HAP-1 (cell line): Measurements from ENCODE around the gene LGR6.

Experiments
- DNase-seq, 2 experiments: peaks; one replicate each; pipeline ENCODE4 v3.0.0-alpha.2; 2016 to 2020; ENCODE audit warnings: low spot score in 2 of 2
- H3K27me3 ChIP-seq: fragments of 250-450 bp; sonication (Bioruptor Pico); 2 replicates; pipeline ENCODE4 v1.5.1; 2020; ENCODE audit warnings: low read depth, mild to moderate bottlenecking, moderate library complexity
- H3K36me3 ChIP-seq: fragments of 250-450 bp; sonication (Bioruptor Pico); replicated peaks from 2 replicates; pipeline ENCODE4 v1.5.1; 2020; ENCODE audit warnings: mild to moderate bottlenecking
- H3K4me1 ChIP-seq: fragments of 250-450 bp; sonication (Bioruptor Pico); 2 replicates; pipeline ENCODE4 v1.5.1; 2020; ENCODE audit warnings: mild to moderate bottlenecking
- H3K4me3 ChIP-seq: fragments of 250-450 bp; sonication (Bioruptor Pico); 2 replicates; pipeline ENCODE4 v1.5.1; 2020; ENCODE audit warnings: mild to moderate bottlenecking, moderate library complexity
- H3K9me3 ChIP-seq: fragments of 250-450 bp; sonication (Bioruptor Pico); 2 replicates; pipeline ENCODE4 v1.5.1; 2020; ENCODE audit warnings: mild to moderate bottlenecking, moderate library complexity
- in situ Hi-C: fragments of 300-500 bp; cut with MboI; formaldehyde crosslinking; loops from 3 replicates; pipeline ENCODE4 v1.14.3; 2020; ENCODE audit warnings: low sequenced_read_pairs, inconsistent platforms, mixed read lengths

LGR6 gene

GRCh38 chr1:202154148-202154765 lies 39.3 kb upstream of the LGR6 start:
- Histone ChIP-seq H3K27me3 (no peaks in the 10 kb centered on the region), H3K4me1 (no peaks in the 10 kb centered on the region; the same call in 1 of the 2 replicates), H3K4me3 (no peak overlapping the region), H3K36me3 (no peaks in the 10 kb centered on the region), H3K9me3 (no peaks in the 10 kb centered on the region)
- in situ Hi-C loops = no loop called here
- DNase-seq = no peak

GRCh38 chr1:202154766-202155477 lies 38.7 kb upstream of the LGR6 start:
- Histone ChIP-seq H3K36me3 (no peaks in the 10 kb centered on the region), H3K4me1 (no peaks in the 10 kb centered on the region; the same call in 1 of the 2 replicates), H3K27me3 (no peaks in the 10 kb centered on the region), H3K4me3 (no peak overlapping the region), H3K9me3 (no peaks in the 10 kb centered on the region)
- peak; percentile 44 to 75 for DNase-seq
- in situ Hi-C loops = no loop called here

GRCh38 chr1:202155478-202156021 lies 38.0 kb upstream of the LGR6 start:
- in situ Hi-C loops = no loop called here
- no peak for DNase-seq
- Histone ChIP-seq H3K4me1 (no peaks in the 10 kb centered on the region; the same call in 1 of the 2 replicates), H3K9me3 (no peaks in the 10 kb centered on the region), H3K4me3 (no peak overlapping the region), H3K27me3 (no peaks in the 10 kb centered on the region), H3K36me3 (no peaks in the 10 kb centered on the region)

GRCh38 chr1:202156590-202156989 lies 37.0 kb upstream of the LGR6 start:
- H3K27me3 ChIP-seq = no peaks in the 10 kb centered on the region
- no peaks in the 10 kb centered on the region for H3K9me3 ChIP-seq
- no peak overlapping the region for H3K4me3 ChIP-seq
- DNase-seq = no peak
- no peaks in the 10 kb centered on the region; the same call in 1 of the 2 replicates for H3K4me1 ChIP-seq
- no peaks in the 10 kb centered on the region for H3K36me3 ChIP-seq
- in situ Hi-C loops = no loop called here

GRCh38 chr1:202157945-202158344 lies 35.7 kb upstream of the LGR6 start:
- in situ Hi-C loops = no loop called here
- no peak for DNase-seq
- Histone ChIP-seq H3K4me3 (no peak overlapping the region), H3K9me3 (no peaks in the 10 kb centered on the region), H3K36me3 (no peaks in the 10 kb centered on the region), H3K27me3 (no peaks in the 10 kb centered on the region), H3K4me1 (no peaks in the 10 kb centered on the region; the same call in 1 of the 2 replicates)

- no peaks in the 10 kb centered on the region for H3K36me3 ChIP-seq
- no peaks in the 10 kb centered on the region for H3K27me3 ChIP-seq
- H3K4me3 ChIP-seq = no peak overlapping the region
- no peaks in the 10 kb centered on the region for H3K9me3 ChIP-seq
- in situ Hi-C loops = no loop called here
- no peak for DNase-seq
- no peaks in the 10 kb centered on the region; the same call in 1 of the 2 replicates for H3K4me1 ChIP-seq
Observed at GRCh38 chr1:202158810-202159533, 34.6 kb upstream of the LGR6 start.

GRCh38 chr1:202159534-202160371 lies 33.8 kb upstream of the LGR6 start:
- Histone ChIP-seq H3K4me3 (no peak overlapping the region), H3K36me3 (no peaks in the 10 kb centered on the region), H3K9me3 (no peaks in the 10 kb centered on the region), H3K4me1 (no peaks in the 10 kb centered on the region), H3K27me3 (no peaks in the 10 kb centered on the region)
- no peak for DNase-seq
- in situ Hi-C loops = no loop called here

GRCh38 chr1:202160377-202160940 lies 33.1 kb upstream of the LGR6 start, which contains the start of gene PTPN7:
TSS of gene PTPN7 (minus strand) at chr1:202160602. CDS start at chr1:202159402, 1,200 bp downstream.
- Histone ChIP-seq H3K9me3 (no peaks in the 10 kb centered on the region), H3K4me1 (no peaks in the 10 kb centered on the region), H3K36me3 (no peaks in the 10 kb centered on the region), H3K27me3 (no peaks in the 10 kb centered on the region), H3K4me3 (no peak within 1 kb of the TSS)
- in situ Hi-C loops = no loop called here
- no peak for DNase-seq

- Histone ChIP-seq H3K36me3 (no peaks in the 10 kb centered on the region), H3K27me3 (no peaks in the 10 kb centered on the region), H3K4me3 (no peak overlapping the region), H3K9me3 (no peaks in the 10 kb centered on the region), H3K4me1 (no peaks in the 10 kb centered on the region)
- DNase-seq = no peak
- in situ Hi-C loops = no loop called here
Observed at GRCh38 chr1:202161151-202162046, 32.2 kb upstream of the LGR6 start.

GRCh38 chr1:202162047-202162417 lies 31.6 kb upstream of the LGR6 start:
- in situ Hi-C loops = no loop called here
- no peak overlapping the region for H3K4me3 ChIP-seq
- no peaks in the 10 kb centered on the region for H3K36me3 ChIP-seq
- no peaks in the 10 kb centered on the region for H3K4me1 ChIP-seq
- no peaks in the 10 kb centered on the region for H3K9me3 ChIP-seq
- no peak for DNase-seq
- H3K27me3 ChIP-seq = no peaks in the 10 kb centered on the region

GRCh38 chr1:202162418-202163280 lies 30.9 kb upstream of the LGR6 start:
- Histone ChIP-seq H3K4me3 (no peak overlapping the region), H3K27me3 (no peaks in the 10 kb centered on the region), H3K4me1 (no peaks in the 10 kb centered on the region), H3K36me3 (no peaks in the 10 kb centered on the region), H3K9me3 (no peaks in the 10 kb centered on the region)
- DNase-seq = no peak
- in situ Hi-C loops = no loop called here
